ENCODE data around the gene POLK.

DNA sequence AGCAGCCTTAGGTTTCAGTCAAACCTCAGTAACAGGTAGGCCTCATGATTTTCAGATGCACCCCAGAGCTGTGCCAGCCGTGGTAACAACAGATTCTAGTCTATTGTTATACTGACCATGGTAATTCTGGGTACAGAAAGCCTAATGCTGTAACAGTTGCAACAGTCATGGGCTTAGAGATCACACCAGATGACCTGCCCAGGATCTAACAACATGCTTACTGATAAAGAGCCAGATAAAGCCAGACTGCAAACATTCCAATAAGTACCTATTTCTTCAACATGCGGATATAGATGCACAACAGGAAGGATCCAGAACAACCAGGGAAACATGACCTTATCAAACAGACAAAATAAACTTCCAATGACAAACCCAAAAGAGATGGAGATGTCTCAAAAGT, 43.1 kb upstream of the POLK start:
- TF ChIP-seq, protein P1, sequence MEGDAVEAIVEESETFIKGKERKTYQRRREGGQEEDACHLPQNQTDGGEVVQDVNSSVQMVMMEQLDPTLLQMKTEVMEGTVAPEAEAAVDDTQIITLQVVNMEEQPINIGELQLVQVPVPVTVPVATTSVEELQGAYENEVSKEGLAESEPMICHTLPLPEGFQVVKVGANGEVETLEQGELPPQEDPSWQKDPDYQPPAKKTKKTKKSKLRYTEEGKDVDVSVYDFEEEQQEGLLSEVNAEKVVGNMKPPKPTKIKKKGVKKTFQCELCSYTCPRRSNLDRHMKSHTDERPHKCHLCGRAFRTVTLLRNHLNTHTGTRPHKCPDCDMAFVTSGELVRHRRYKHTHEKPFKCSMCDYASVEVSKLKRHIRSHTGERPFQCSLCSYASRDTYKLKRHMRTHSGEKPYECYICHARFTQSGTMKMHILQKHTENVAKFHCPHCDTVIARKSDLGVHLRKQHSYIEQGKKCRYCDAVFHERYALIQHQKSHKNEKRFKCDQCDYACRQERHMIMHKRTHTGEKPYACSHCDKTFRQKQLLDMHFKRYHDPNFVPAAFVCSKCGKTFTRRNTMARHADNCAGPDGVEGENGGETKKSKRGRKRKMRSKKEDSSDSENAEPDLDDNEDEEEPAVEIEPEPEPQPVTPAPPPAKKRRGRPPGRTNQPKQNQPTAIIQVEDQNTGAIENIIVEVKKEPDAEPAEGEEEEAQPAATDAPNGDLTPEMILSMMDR (IDR thresholded peaks at IDR 0.05; ENCODE audit: low read length): no peak
- TF ChIP-seq EZH2 (optimal IDR thresholded peaks at IDR 0.05; ENCODE audit: low read depth, low read length) (no peak), EZH2phosphoT487 (IDR thresholded peaks at IDR 0.05; ENCODE audit: low read length) (no peak)
